Stimulated activated naive CD8-positive, alpha-beta T cell treated with anti-CD3 and anti-CD28 coated beads, Interleukin-15, amount 100 ng/mL, for 72 hours (primary cell): ENCODE results near the gene FAM72B.
"Not testable (repeated sequence)": the region's sequence is repeated elsewhere in the genome, so short reads cannot be mapped to it uniquely, and the experiment has no call there.

Source experiments
- ATAC-seq: fragments of 150-1000 bp; cut with Tn5 transposase; 2 replicates; pipeline ENCODE4 v1.10.0; 2021; ENCODE audit warnings: mild to moderate bottlenecking, moderate library complexity
- DNase-seq, 2 donors: peaks; one replicate each; pipeline ENCODE4 v3.0.0; 2021 to 2022
- H3K27ac Mint-ChIP-seq, 2 donors: one replicate each; pipeline ENCODE4 v1.8.0; 2022; ENCODE audit warnings: mild to moderate bottlenecking in 2 of 2, mixed read lengths in 2 of 2, moderate library complexity in 2 of 2
- H3K27me3 Mint-ChIP-seq: one replicate; pipeline ENCODE4 v1.8.0; 2022; ENCODE audit warnings: mixed read lengths
- H3K4me1 Mint-ChIP-seq: one replicate; pipeline ENCODE4 v1.8.0; 2022; ENCODE audit warnings: mild to moderate bottlenecking, mixed read lengths
- H3K4me3 Mint-ChIP-seq, 2 donors: one replicate each; pipeline ENCODE4 v1.8.0; 2022; ENCODE audit warnings: mild to moderate bottlenecking in 2 of 2, mixed read lengths in 2 of 2, moderate library complexity in 1 of 2
- H3K9me3 Mint-ChIP-seq, 2 donors: one replicate each; pipeline ENCODE4 v1.8.0; 2022; ENCODE audit warnings: mixed read lengths in 2 of 2

Gene FAM72B

DNA sequence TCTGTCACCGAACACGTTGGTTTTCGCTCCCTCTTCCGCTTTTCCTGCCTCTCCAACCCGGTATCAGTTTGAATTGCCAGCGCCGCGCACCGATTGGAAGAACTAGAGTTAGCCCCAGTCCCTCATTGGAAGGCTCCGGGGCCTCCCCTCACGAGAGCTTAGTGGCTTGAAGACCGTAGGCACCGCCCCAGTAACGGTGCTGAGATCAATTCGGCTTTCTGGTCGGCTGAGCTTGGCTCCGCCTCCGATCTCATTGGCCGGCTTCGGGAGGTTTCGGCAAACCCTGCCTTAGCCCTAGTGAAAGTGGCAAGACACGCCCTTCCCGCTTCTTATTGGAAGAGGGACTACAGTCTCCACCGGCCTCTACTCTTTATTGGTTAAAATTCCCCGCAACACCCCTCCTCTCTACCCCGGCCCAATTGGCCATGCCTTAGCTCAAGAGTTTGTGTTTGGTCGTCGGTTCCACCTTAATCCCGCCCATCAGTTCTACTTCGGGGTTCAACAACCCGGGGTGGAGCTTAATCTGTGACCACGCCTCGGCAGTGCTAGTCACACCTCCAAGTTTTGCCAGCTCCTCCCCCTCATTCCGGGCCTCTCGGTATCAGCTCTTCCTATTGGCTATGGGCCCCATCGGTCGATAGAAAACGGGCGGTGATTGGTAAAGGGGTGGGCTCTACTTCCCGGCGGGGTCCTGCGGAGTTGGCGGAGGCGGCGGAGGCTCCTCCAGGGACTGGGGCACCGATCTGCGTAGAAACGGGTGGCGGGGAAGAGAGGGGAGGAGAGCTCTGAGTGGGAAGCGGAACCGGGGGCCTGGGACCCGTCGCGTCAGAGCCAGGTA is at the start of gene FAM72B, which contains the start of gene SRGAP2C:
Gene FAM72B, minus strand, starts transcription at position 51 of the 838 bp plus-strand sequence. CDS start 851 bp downstream, outside the sequence.
Gene SRGAP2C, plus strand, starts transcription at position 686 of the 838 bp plus-strand sequence. CDS start 2,472 bp downstream, outside the sequence.
- H3K4me3 Mint-ChIP-seq, result peak within 1 kb of the TSS; percentile 89 to 90
- DNase-seq (peak; percentile 93 to 96), ATAC-seq (peak; percentile 90)
- H3K27ac Mint-ChIP-seq, result peak within 1 kb of the TSS; percentile 94 to 96
- not testable (repeated sequence) for H3K9me3 Mint-ChIP-seq, H3K4me1 Mint-ChIP-seq, H3K27me3 Mint-ChIP-seq

DNA sequence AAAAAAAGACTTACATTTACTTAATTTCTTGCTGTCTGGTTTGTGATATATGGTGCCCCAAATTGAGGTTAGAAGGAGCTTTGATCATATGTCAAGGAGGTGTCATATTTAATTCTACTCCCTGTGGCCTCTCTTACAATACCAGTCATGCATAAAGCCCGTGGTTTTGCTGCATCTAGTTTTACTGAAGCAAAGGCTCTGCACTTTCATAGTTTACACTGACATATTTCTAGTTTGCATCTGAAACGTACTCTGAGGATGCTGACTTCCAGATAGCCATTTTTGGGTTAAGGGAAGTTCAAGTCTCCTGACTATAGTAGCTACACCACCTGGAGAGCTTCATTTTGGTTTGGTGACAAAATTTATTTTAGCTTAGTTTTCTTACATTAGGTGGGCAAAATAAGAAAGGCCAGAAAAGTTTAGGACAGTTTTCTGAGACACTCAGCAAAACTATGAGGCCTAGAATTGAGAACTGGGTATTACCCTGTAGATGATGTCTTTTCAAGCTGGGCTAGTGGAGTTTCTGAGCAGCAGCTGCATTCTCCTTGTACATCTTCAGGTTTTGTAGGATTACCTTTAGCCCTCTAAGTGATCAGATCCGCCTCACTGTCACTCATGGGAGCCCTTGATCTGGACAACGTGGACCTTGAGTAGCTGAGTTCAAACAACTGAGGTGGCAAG is 48.4 kb upstream of the FAM72B start:
- ATAC-seq, result peak; percentile 77
- not testable (repeated sequence) for DNase-seq, H3K27me3 Mint-ChIP-seq, H3K27ac Mint-ChIP-seq, H3K4me3 Mint-ChIP-seq, H3K9me3 Mint-ChIP-seq, H3K4me1 Mint-ChIP-seq

DNA sequence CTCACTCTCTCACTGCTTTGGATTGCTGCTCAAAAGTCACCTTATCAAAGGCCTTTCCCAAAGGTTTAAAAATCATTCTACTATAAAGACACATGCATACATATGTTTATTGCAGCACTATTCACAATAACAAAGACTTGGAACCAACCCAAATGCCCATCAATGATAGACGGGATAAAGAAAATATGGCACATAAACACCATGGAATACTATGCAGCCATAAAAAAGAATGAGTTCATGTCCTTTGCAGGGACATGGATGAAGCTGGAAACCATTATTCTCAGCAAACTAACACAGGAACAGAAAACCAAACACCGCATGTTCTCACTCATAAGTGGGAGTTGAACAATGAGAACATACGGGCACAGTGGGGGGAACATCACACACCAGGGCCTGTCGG is 46.5 kb upstream of the FAM72B start:
- H3K4me1 Mint-ChIP-seq, H3K27ac Mint-ChIP-seq, ATAC-seq, H3K4me3 Mint-ChIP-seq, H3K27me3 Mint-ChIP-seq, H3K9me3 Mint-ChIP-seq, DNase-seq: not testable (repeated sequence)

DNA sequence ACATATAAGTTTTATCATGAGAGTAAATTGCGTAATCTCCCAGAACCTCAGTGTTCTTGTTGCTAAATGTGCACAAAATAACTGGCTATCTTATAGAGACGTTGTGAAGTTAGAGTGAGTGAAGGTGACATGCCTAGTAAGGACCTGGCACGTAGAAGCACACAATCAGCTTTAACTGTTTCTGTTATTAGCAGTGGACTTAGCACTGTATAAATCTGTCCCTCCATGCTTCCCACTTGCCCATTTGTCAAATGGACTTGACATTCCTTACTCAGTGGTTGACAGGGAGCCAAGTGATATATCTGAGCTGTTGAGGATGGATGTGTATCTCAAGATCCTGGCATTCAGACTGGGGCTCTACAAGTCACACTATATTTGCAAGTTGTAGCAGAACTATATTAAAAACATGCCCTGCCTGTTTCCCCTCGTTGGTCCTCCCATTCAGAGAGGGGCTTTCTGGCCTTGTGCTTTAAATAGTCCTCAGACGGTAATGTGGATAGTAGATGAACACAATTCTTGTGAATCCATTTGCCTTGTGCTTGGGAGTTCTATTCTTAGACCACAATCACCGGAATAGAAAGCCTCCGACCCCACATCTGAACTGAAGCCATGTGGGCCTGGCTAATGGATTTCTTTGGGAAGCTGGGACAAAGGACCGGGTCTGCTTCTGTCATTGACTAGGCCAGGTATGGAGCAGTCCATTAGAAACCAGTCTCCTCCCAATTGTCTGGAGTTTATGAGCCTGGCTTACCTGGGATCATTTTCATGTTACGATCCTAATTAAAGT is 43.6 kb upstream of the FAM72B start:
- H3K27ac Mint-ChIP-seq, H3K9me3 Mint-ChIP-seq, DNase-seq, ATAC-seq, H3K4me1 Mint-ChIP-seq, H3K4me3 Mint-ChIP-seq, H3K27me3 Mint-ChIP-seq: not testable (repeated sequence)

DNA sequence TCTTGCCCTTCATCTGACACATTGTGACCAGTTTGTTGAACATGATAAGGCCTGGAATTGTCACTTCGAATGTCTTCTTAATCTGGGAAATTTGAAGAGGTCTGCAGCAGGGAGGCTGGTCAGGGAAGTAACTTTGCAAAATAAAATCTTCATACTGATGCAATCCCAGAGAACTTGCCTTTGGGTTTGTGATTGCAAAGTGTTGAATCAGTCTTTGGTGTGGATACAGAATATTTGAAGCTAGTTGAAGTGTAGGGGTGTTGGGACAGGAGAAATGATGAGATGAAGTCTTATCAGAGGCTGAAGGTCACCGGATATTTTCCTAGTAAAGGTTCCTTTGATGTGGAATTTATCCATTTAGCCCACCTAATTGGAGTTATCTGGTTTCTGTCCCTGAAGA is 42.8 kb upstream of the FAM72B start:
- not testable (repeated sequence) for H3K4me1 Mint-ChIP-seq, H3K27me3 Mint-ChIP-seq, DNase-seq, H3K27ac Mint-ChIP-seq, ATAC-seq, H3K9me3 Mint-ChIP-seq, H3K4me3 Mint-ChIP-seq

DNA sequence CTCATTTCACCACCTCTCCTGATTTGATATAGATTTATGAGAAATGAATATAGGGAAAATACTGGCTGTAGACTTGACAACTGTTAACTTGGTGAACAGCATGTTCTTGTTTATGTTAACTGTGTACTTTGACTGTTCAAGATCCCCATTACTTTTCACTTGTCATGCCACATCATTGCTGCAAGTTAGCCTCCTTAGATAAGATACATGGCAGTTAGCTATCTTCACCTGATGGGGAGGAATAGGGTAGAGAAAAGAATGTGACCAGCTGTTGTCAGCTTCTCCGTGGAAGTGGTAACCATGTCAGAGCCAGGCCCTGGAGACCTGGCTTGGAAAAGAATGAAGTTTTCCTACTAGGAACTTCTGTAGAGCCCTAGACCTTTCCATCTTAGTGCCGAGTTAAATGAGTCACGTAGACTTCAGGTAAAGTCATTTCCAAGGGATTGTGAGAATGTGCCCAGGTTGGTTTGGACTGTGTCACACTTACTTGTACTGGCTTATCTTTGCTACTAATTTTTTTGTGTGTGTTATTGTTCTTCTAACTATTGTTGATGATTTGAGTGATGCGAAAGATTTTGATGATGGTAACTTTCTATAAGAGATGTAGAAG is 42.3 kb upstream of the FAM72B start:
- H3K27me3 Mint-ChIP-seq, ATAC-seq, H3K9me3 Mint-ChIP-seq, H3K27ac Mint-ChIP-seq, H3K4me1 Mint-ChIP-seq, DNase-seq, H3K4me3 Mint-ChIP-seq: not testable (repeated sequence)

DNA sequence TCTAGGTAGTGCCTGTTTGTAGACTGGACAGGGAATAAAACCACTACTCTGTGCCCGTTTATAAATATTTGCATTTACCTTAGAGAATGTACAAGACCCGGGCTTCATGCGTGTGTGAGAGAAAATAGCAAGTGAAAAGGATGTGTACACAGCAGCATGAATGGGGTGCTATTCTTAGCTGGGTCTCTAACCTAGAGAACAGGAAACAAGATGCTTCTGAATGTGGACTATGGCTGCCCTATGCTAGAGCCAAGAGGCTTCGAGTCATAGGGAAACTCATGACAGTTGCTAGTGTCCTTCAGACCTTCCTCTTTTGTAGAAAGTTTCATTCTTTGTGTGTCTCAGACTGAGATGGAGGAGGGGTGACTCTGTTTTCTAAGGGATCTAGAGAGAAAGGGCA is 40.6 kb upstream of the FAM72B start:
- not testable (repeated sequence) for H3K27me3 Mint-ChIP-seq, DNase-seq, H3K9me3 Mint-ChIP-seq, H3K27ac Mint-ChIP-seq, H3K4me1 Mint-ChIP-seq, H3K4me3 Mint-ChIP-seq
- peak; percentile 92 for ATAC-seq

DNA sequence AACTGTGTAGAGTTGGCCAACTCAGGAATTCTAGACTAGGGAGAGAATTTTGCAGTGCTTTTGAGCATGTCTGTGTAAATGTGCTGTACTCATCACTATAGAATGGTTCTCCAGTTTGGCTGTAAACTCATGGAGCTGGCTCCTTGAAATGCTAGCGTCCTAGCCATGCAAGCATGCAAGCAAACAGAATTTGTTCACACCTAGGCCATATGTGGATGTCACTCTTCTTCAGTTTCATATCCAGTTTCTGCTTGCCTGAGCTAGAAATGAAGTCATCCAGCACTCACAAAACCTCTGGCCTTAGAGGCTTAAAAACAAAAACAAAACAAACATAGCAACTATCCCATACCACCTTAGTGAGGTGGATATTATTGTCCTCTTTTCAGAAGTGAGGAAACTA is 37.6 kb upstream of the FAM72B start:
- H3K4me3 Mint-ChIP-seq, H3K4me1 Mint-ChIP-seq, H3K27ac Mint-ChIP-seq, H3K27me3 Mint-ChIP-seq, H3K9me3 Mint-ChIP-seq: not testable (repeated sequence)
- ATAC-seq, result peak; percentile 80
- DNase-seq, result peak in 1 of 2 donors; percentile 14

DNA sequence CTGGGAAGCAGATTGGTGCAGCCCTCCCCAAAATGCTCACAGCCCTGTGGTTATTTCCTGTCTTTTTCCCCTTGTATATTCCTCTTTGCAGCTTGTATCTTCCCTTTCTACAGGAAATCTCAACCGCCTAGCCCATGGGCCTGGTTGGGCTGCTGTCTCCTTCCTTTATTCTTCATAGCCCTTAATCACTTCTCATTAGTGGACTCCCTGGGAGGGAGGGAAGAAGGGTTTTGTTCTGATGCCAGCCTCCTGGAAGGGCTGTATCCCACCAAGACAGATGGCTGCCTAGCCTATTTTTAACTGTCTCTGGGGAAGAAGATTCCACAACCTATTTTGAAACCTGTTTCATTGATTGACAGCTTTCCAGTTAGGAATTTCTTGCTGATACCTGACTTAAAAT is 32.5 kb upstream of the FAM72B start:
- not testable (repeated sequence) for DNase-seq, ATAC-seq, H3K27ac Mint-ChIP-seq, H3K27me3 Mint-ChIP-seq, H3K9me3 Mint-ChIP-seq, H3K4me1 Mint-ChIP-seq, H3K4me3 Mint-ChIP-seq

DNA sequence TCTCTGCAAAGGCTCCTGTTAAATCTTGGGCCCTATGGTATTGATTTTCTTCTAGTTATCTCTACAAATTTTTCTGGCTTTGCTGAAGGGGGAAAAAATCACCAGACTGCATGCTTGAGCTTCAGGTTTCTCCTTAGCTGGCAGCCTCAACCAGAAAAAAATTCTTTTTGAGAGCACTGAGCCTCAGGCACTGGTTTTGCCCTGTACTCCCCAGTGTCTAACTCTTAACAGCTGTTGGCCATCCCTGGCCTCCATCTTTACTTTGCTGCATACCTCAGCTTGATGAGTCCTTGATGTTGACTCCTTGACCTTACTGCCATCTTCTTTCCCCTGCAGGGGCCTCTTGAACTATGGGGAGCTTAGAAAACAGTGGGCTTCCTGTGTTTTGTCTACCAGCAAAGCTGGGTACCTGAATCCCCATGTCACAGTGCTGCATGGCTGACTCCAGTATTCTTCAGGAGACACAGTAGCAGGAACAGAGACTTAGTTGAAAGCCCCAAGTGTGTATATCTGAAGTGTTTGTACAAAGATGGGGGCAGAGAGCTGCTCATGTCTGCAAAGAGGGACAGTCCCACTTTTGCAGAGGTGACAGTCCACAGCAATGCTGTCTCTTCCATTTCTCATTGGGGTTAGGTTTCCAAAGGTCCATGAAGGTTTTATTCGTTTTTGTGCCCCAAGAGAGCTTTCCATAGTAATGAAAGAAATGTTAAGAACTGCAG is 31.7 kb upstream of the FAM72B start:
- not testable (repeated sequence) for H3K4me1 Mint-ChIP-seq, H3K9me3 Mint-ChIP-seq

DNA sequence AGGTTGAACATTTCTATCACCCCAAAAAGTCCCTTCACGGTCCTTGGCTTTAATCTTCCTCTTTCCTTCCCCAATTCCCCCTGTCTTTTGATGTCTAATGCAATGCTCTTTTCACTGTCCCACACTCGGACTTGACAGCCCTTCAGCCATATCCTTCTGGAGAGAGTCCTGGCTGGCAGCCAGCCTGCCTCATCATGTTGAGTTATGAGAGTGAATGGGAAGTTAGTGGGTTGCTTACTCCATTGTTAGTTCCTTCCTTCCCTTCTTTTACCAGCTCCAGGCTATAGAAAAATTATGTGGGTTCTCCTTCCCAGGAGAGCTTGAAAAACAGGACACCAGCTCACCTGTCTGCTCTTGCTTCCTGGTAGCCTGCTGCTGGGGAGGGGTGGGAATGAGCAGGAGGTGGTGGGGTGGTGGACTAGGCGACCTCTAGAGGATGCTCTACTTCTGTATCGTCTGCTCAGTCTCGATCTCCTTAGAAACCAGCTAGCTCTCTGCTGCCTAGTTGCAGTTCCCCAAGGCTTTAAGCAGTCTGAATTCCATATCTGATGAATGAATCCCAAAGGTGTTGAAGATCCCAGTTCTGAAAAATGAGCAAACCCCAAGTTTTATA is 30.5 kb upstream of the FAM72B start:
- H3K4me3 Mint-ChIP-seq, H3K27ac Mint-ChIP-seq, DNase-seq, H3K27me3 Mint-ChIP-seq, H3K9me3 Mint-ChIP-seq, ATAC-seq, H3K4me1 Mint-ChIP-seq: not testable (repeated sequence)

More for the DNA sequence above, 31.7 kb upstream of the FAM72B start:
- H3K27ac Mint-ChIP-seq, H3K27me3 Mint-ChIP-seq, DNase-seq, H3K4me3 Mint-ChIP-seq, ATAC-seq: not testable (repeated sequence)

DNA sequence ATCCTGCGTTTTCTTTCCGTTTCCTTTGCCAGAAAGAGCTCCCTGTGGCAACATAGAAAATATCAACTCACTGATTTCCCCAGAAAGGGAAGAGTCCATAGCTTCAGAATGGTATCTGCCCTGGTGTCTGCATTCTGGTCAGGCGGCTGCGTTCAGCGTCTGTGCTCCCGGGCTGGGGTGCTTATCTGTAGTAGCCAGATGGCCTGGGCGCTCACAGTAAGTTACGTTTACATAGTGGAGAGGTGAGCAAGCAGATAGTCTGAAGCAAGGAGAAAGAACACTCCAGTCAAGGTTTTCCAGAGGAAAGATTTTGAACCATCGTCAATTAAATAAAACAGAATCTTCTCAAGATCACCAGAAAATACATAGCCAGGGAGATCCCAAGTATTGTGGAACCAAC is 29.4 kb upstream of the FAM72B start:
- ATAC-seq, H3K27me3 Mint-ChIP-seq, H3K4me3 Mint-ChIP-seq, H3K4me1 Mint-ChIP-seq, DNase-seq, H3K27ac Mint-ChIP-seq, H3K9me3 Mint-ChIP-seq: not testable (repeated sequence)

DNA sequence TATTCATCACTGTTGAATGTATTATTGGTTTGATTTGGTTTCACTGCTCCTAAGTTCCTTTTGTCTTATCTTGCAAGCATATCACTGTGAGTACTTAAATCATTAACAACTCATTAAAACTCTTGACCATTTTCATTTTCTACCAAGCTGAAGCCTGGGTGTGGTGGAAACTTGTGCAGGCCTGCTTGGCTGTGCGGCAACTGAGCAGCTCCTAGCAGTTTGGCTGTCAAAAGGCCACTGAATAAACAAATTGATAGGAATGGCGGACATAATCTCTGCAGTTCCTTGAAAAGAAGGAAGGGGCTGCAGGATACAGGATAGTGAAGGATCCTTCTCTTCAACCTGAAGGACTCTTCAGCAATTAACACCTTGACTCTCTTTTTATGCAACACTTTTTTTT is 26.6 kb upstream of the FAM72B start:
- not testable (repeated sequence) for H3K4me1 Mint-ChIP-seq

DNA sequence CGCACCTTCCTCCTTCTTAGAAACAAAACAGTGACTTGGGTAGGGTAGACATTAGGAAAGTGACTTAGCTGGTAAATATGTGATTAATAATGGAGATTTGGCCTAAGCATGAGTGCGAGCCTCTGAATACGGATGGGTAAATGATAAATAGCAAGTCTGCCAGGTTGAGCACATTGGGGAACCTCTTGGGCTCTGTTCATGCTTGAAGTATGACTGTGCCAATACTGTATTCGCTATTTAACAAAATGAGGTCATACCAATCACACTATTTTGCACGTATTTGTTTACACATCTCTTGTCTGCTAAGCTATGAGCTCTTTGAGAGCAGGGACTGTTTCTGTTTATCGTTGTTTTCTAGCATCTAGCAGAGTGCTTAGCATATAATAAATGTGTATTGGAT is 24.2 kb upstream of the FAM72B start:
- not testable (repeated sequence) for H3K4me1 Mint-ChIP-seq, DNase-seq, H3K27ac Mint-ChIP-seq, ATAC-seq, H3K4me3 Mint-ChIP-seq, H3K9me3 Mint-ChIP-seq, H3K27me3 Mint-ChIP-seq

More for the DNA sequence above, 26.6 kb upstream of the FAM72B start:
- not testable (repeated sequence) for H3K27ac Mint-ChIP-seq, H3K4me3 Mint-ChIP-seq, H3K9me3 Mint-ChIP-seq, ATAC-seq, H3K27me3 Mint-ChIP-seq, DNase-seq
